OCI-LY1 (cell line): ENCODE data around the gene TAS2R3.
"Not testable (repeated sequence)": the region's sequence is repeated elsewhere in the genome, so short reads cannot be mapped to it uniquely, and the experiment has no call there.

Experiments used
- EZH2 ChIP-seq: fragments of 200-600 bp; sonication (generic), shearing (Covaris generic); IDR thresholded peaks from 2 replicates; pipeline ENCODE4 v1.8.0; 2017; ENCODE audit warnings: borderline replicate concordance, mixed run types, mild to moderate bottlenecking, antibody characterized with exemption, low read length, moderate library complexity, mixed read lengths
- TF ChIP-seq, protein P1 (sequence below): fragments of 200-600 bp; sonication (generic), shearing (Covaris generic); IDR thresholded peaks from 2 replicates; pipeline ENCODE4 v1.5.1; 2017; ENCODE audit warnings: mild to moderate bottlenecking, antibody characterized with exemption, low read length, moderate library complexity, mixed read lengths

DNA sequence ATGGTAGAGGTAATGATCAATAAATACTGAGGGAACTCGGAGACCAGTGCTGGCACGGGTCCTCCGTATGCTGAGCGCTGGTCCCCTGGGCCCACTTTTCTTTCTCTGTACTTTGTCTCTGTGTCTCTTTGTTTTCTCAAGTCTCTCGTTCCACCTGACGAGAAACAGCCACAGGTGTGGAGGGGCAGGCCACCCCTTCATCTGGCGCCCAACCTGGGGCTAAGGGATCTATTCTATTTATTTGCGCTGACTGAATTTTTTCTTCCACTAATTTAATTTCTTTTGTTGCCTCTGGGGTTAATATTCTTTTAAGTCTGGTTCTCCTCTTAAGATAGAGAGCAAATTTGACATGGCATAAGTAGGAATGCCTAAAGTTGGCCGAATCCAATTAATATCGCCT, 12.0 kb upstream of the TAS2R3 start:
- TF ChIP-seq, protein P1, sequence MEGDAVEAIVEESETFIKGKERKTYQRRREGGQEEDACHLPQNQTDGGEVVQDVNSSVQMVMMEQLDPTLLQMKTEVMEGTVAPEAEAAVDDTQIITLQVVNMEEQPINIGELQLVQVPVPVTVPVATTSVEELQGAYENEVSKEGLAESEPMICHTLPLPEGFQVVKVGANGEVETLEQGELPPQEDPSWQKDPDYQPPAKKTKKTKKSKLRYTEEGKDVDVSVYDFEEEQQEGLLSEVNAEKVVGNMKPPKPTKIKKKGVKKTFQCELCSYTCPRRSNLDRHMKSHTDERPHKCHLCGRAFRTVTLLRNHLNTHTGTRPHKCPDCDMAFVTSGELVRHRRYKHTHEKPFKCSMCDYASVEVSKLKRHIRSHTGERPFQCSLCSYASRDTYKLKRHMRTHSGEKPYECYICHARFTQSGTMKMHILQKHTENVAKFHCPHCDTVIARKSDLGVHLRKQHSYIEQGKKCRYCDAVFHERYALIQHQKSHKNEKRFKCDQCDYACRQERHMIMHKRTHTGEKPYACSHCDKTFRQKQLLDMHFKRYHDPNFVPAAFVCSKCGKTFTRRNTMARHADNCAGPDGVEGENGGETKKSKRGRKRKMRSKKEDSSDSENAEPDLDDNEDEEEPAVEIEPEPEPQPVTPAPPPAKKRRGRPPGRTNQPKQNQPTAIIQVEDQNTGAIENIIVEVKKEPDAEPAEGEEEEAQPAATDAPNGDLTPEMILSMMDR, result not testable (repeated sequence)
- TF ChIP-seq EZH2, result not testable (repeated sequence)
